GM21515 (cell line): ENCODE results near the gene DENND5B.
"Not testable (repeated sequence)": the region's sequence is repeated elsewhere in the genome, so short reads cannot be mapped to it uniquely, and the experiment has no call there.

Experiments
- ATAC-seq: cut with Tn5 transposase; IDR thresholded peaks from one replicate; pipeline ENCODE4 v1.9.1; 2021; ENCODE audit not compliant: unreplicated experiment

Gene DENND5B

DNA sequence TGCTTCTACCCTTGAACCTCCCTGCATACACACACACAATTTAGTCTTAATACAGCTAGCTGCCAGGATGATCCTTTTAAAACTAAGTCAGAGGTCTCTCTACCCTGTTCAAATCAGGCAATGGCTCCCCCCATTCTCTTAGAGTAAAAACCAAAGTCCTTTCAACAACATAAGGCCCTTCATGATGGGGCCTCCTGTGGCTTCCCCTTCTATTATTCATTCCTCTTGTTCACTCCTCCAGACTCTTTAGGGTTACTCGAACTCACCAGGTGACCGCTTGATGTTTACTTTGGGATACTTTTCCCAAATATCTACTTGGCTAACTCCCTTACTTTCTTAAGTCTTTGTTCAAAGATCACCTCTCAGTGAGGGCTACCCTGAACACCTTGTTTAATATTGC is 30.4 kb downstream of the DENND5B start:
- no peak for ATAC-seq

DNA sequence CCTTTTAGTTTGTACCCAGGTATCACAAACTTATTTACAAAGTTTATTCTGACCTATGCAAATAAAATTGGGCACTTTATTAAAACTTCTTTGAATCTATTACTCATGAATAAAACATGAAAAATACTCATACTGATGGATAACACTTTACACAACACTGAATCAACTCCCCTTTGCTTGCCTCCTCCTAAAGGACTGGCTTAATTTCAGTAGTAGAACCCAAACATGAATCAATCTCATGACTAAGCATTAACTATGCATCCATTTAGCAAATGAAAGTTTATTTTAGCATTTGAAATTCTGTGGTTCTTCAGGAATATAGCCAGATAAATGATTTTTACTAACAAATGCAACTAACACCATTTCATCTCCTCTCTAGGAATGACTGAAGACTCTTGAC is 32.4 kb downstream of the DENND5B start:
- no peak for ATAC-seq

DNA sequence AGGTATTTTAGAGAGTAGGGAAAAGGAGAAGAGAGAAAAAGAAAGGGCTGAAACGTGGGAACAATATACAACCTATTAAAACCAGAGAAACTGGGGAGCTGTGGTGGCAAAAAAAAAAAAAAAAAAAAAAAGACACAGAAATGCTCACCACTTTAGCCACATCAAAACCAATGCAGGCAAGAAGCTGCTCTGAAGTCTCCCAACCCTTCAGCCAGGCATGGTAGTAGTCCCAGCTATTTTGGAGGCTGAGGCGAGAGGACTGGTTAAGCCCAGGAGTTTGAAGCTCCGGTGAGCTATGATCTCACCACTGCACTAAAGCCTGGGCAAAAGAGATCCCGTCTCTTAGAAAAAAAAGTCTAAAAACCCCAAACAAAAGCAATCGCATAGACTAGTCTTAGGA is 33.2 kb downstream of the DENND5B start:
- ATAC-seq, result no peak

DNA sequence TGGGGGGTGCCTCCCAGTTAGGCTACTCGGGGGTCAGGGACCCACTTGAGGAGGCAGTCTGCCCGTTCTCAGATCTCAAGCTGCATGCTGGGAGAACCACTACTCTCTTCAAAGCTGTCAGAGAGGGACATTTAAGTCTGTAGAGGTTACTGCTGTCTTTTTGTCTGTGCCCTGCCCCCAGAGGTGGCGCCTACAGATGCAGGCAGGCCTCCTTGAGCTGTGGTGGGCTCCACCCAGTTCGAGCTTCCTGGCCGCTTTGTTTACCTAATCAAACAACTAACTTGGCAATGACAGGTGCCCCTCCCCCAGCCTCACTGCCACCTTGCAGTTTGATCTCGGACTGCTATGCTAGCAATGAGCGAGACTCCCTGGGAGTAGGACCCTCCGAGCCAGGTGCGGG is 35.5 kb downstream of the DENND5B start:
- ATAC-seq, result not testable (repeated sequence)

DNA sequence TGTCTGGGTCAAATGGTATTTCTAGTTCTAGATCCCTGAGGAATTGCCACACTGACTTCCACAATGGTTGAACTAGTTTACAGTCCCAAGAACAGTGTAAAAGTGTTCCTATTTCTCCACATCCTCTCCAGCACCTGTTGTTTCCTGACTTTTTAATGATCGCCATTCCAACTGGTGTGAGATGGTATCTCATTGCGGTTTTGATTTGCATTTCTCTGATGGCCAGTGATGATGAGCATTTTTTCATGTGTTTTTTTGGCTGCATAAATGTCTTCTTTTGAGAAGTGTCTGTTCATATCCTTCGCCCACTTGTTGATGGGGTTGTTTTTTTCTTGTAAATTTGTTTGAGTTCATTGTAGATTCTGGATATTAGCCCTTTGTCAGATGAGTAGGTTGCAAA is 40.3 kb downstream of the DENND5B start:
- not testable (repeated sequence) for ATAC-seq

DNA sequence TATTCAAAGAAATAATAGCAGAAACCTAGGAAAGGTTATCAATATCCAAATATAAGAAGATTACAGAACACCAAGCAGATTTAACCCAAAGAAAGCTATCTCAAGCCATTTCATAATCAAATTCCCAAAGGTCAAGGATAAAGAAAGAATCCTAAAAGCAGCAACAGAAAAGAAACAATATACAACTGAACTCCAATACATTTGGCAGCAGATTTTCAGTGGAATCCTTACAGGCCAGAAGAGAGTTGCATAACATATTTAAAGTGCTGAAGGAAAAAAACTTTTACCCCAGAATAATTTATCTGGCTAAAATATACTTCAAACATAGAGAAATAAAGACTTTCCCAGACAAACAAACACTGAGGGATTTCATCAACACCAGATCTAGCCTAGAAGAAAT is 54.3 kb downstream of the DENND5B start:
- ATAC-seq, result no peak

DNA sequence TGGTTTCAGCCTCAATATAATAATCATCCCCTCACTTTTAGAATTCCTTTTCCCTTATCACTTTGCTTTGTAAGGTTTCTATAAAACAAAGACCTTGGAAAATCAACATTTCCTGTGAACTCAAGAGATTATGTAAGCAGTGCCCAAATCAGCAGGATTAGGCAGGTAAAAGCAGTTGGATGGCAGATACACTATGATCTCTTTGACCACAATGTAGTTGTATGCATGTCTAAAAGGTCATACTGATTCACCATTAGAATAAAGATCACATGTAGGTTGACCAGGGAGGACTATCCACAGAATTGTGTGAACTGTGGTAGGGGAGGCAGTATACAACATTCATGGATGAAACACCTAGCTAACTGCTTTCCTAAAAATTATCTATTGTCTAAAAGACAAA is 57.5 kb downstream of the DENND5B start:
- no peak for ATAC-seq

DNA sequence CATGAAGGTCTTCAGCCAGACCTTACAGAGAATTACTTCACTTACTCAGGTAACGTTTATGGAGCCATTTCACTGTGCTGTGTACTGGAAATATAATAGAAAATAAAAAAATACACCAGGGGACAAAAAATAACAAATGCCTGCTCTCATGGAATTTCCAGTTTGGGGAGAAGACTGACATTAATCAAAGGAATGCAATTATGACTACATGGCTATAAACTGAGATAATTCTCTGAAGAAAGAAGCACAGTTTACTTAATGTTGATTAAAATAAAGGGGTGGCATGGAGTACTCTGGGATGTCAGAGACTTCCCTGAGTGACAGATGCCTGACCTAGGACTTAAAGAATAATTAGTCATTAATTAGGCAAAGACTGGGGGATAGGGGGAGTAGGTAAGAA is 59.0 kb downstream of the DENND5B start:
- no peak for ATAC-seq

DNA sequence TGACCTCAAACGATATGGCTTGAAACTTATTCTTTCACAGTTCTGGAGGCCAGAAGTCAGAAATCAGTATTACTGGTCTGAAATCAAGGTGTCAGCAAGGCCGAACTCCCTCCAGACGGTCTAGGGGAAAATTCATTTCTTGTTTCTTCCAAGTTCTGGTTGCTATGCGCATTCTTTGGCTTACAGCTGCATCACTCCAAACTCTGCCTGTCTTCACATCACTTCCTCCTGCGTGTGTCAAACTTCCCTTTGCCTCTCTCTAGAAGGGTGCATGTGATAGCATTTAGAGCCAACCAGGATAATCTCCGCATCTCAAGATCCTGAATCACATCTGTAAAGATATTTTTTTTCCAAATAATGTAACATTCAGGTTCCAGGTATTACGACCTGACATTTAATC is 62.8 kb downstream of the DENND5B start:
- ATAC-seq, result no peak

DNA sequence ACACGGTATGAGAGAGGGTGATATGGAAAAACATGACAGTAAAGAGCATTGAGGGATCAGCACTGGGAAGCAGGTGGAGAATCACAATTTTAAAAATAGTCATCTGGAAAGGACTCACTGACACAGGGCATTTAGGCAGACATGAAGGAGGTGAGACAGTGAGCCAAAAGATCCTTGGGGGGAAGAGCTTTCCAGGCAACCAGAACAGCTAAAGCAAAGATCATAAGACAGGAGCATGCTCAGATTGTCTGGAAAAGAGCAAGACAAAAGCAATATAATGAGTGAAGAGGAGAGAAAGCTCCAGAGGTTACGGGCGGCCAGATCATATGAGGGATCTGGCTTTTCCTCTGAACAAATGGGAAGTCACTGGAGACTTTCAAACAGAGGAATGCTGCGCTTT is 63.9 kb downstream of the DENND5B start:
- ATAC-seq, result no peak

DNA sequence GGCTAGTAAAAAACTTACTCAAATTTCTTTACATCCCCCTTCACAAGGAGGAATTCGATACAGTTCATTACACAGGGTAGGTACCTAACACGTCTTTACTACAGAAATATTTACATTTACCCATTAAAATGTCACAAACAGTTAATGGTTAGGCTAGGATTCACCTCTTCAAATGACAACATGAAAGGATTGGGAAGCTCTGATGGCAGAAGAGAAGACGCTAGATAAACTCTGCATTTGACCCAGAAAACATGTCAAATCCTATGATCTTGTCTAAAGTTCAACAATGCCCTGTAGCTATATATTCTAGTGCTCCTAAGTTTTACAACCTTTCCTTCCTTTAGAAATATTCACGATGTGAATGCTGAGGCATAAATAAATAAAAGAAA is 64.8 kb downstream of the DENND5B start:
- ATAC-seq, result no peak

DNA sequence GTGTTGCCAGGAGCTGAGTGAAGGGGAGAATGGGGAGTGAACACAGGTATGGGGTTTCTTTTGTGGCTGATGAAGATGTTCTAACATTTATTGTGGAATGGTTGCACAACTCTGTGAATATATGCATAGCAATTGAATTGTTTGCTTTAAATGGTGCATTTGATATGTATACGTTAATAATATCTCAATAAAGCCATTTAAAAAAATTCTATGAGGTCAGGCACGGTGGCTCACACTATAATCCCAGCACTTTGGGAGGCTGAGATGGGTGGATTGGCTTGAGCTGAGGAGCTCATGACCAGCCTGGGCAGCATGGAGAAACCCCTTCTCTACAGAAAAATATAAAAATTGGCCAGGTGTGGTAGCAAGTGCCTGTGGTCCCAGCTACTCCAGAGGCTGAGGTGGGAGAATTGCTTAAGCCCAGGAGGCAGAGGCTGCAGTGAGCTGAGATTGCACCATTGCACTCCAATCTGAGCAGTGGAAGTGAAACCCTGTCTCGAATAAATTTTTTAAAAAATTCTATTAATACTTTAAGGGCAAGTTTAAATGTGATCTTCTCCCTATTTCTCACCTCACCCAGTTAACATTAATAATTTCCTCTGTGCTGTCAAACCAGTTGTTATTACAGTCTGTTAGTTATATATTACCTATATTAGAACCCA is 65.3 kb downstream of the DENND5B start:
- no peak for ATAC-seq

DNA sequence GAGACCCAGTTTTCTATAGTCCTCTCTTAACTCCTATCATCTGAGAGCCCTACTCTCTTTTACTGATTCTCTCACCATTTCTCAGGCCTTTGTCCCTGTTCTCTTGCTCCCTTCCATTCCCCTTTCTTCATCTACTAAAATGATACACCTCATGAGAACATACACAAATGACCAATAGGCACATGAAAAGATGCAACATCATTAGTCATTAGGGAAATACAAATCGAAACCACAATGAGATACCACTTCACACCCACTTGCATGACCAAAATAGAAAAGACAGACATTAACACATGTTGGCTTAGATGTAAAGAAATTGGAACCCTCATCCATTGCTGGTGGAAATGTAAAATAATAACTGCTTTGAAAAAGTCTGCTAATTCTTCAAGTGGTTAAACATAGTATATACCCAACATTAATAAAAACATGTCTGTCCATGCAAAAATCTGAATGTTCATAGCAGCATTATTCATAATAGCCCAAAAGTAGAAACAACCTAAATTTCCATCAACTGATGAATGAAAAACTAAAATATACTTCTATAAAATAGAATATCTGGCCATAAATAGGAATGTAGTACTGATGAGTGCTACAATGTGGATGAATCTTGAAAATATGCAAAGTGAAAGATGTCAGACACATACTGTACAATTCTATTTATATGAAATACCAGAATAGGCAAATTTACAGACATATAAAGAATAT is 66.0 kb downstream of the DENND5B start:
- peak; percentile 68 for ATAC-seq

DNA sequence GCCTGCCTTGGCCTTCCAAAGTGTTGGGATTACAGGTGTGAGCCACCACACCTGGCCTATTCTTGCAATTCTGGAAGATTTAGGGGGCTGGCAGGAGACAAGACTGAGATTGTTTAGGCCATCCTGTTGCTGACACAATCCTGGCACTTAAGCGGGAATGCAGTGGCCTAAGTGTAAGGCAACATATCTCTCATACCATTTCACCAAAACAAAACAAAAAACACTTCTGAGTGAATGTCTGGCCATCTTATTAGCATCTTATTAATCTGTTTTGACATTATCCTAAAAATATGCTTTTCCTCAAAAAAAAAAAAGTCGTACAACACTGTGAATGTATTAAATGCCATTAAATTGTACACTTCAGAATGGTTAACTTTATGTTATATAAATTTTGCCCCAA is 67.6 kb downstream of the DENND5B start:
- no peak for ATAC-seq

DNA sequence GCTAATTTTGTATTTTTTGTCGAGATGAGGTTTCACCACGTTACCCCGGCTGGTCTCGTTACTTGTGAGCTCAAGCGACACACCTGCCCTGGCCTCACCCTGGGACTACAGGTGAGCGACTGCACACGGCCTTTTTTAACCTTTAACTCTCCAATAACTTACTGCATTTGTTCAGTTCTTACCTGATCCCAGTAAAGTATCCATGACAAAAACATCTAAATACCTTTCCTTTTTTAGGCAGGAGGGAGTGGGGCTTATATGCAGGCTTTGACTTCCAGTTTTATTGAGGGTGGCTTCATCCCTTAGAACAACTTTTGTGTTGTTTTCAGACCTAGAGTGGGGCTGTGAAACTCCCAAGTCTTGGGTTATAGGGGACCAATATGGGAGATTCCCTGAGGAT is 68.3 kb downstream of the DENND5B start:
- no peak for ATAC-seq

DNA sequence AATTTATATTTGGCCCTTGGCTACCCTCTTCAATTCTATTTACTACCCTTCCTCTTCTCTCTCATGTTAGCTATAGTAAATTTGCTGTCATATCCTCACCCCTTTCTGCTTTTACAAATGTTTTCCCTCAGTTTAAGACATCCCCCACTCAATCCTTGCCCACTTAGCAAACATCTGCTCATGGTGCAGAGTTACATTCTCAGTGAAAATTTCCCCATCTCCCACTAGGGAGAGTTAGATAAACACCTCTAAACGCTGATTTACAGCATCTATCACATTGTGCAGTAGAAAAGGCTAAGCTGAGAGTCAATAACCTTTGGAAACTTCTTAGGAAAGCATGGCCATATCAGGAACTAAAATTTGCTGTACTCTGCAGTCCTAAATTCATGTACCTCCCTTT is 69.0 kb downstream of the DENND5B start:
- no peak for ATAC-seq

DNA sequence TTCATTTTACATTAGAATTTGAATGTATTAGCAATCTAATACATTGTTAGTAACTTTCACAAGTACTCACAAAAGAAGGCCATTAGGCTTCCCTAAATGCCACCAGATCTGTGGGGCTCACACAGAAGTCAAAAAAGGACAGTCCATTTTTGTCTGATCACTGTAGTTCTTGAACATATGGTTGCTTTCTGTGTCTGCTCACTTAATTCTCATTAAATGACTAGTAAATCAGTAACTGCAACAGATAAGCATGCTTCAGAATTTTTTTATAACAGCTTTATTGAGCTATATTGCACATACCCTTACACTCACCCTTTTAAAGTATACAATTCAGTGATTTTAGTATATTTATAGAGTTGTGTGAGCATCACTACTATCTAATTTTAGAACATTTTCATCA is 71.4 kb downstream of the DENND5B start:
- no peak for ATAC-seq

DNA sequence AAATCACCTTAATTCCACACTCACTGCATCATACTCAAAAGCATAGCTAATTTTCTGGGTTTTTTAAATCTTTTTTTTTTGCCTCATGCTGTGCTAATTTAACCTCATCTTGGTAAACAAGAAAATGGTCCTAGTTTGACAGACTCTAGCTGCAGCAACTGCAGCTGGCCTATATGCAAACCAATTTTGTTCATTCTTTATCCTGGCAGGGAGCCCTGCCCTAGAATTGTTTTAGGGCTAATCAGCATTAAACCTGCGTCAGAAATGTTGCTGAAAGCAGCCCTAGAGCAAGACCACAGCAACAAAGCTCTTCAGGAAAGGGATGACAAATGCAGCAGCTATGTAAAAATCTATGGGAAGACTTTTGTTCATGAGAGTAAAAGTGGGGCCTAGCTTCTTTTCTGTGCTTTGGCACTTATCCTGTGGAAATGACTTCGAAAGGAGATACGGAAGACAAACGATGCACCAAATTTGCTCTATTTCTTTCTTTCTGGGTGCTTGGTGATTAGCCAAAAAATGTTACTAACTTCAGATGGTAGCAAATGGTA is 72.2 kb downstream of the DENND5B start:
- ATAC-seq, result no peak

DNA sequence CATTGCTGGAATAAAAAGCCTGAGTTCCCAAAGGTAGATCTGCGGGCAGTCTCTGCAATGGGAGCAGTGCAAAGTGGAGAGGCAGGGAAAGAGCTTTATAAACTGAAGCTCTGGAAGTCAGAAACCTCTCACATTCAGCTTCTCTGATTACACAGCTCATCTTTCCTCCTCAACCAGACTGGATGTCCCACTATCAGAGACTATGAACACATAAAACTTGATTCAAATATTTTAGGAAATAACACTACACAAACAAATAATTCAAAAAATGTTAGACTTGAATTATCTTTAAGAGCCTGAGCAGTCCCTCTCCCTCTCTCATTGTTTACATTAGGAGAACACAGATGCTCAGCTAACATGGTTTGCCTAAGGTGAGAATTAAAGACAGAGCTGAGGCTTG is 72.9 kb downstream of the DENND5B start:
- ATAC-seq, result no peak

DNA sequence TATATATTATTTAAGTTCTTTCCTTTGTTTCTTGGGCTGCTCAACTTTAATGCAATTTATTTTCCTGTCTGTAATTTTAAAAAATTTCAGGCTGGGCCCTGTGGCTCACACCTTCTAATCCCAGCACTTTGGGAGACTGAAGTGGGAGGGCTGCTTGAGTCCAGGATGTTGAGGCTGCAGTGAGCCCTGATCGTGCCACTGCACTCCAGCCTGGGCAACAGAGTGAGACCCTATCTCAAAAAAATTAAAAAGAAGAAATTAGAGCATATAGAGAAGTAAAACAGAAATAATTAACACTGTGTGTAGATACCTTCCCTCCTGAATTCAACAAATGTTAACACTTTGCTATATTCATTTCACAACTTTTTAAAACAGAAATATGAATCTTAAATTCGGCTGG is 74.2 kb downstream of the DENND5B start:
- no peak for ATAC-seq

DNA sequence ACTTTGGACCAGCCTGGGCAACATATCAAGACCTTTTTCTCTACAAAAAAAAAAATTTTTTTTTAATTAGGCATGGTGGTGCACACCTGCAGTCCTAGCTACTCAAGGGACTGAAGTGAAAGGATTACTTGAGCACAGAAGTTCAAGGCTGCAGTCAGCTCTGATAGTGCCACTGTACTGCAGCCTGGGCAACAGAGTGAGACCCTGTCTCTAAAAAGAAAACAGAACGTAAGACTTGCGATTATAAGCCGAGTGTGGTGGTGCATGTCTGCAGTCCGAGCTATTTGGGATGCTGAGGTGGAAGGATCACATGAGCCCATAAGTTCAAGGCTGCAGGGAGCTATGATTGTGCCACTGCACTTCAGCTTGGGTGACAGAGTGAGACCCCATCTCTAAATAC is 76.0 kb downstream of the DENND5B start:
- no peak for ATAC-seq

DNA sequence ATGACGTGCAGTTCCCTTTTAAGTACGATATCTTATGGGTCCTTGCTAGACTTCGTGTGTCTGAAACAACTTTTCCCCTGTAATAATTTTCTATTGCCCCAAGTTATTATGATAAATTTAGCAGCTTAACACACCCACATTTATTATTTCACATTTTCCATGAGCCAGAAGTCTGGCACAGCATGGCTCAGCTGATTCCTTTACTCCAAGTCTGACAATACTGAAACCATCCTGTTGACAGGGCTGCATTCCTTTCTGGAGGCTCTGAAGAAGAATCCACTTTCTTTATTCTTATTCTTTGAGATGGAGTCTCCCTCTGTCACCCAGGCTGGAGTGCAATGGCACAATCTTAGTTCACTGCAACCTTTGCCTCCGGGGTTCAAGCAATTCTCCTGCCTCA is 80.9 kb downstream of the DENND5B start:
- ATAC-seq, result no peak
